GM12801 (cell line): ENCODE measurements around the gene NRIP2.

Experiments
- CTCF ChIP-seq: IDR thresholded peaks from one replicate; pipeline ENCODE4 v1.5.1; 2011; ENCODE audit warnings: control low read depth; ENCODE audit not compliant: insufficient read length; ENCODE audit errors: extremely low read depth

The NRIP2 gene

GRCh38 chr12:2813214-2814185, 21.3 kb downstream of the NRIP2 start:
- TF ChIP-seq CTCF, result no peak

GRCh38 chr12:2812290-2813213, 22.3 kb downstream of the NRIP2 start, which contains the start of gene ITFG2:
TSS of gene ITFG2 (plus strand) at chr12:2812668. CDS start at chr12:2812761, 93 bp downstream.
- no peak for TF ChIP-seq CTCF

DNA sequence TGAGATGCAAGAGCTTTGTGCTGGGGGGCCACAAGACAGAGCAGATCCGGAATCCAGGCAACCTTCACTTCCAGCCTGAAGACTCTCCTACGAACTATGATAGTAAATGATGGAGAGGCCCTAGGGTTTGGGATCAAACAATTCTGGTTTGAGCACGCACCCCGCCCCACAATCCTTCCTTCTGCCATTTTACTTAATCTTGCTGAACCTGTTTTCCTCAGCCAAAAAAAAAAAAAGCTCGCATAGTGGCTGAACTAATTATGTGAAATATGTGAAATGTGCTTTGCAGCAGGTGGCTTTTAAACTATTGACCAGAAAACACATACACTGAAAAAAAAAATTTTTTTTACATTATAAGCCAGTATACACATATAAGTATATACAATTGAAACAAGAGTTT, 23.0 kb downstream of the NRIP2 start:
- TF ChIP-seq CTCF, result no peak

DNA sequence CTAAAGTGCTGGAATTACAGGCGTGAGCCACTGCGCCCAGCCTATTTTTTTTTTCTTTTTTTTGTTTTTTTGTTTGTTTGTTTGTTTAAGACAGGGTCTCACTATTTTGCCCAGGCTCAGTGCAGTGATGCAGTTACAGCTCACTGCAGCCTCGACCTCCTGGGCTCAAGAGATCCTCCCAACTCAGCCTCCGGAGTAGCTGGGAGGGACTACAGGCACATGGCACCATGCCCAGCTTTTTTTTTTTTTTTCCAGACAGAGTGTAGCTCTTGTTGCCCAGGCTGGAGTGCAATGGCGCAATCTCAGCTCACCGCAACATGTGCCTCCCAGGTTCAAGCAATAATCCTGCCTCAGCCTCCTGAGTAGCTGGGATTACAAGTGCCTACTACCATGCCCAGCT, 28.1 kb downstream of the NRIP2 start:
- TF ChIP-seq CTCF, result no peak

DNA sequence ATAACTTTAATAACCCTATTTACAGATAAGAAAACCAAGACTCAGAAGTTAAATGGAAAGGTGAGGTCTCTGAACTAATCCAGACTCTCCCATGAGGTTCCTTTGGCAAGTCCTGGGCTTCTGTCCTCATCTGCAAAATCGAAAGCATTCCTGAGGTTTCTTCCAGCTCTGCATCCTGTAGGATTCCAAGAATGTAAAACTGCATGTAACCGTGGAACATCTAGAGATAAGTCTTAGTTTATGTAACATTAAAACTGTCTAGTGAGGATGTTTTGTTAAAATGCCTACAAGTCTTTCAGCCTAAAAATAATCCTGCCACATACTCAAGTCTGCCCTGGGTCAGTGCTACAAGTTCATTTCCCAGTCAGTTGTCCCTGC, 29.7 kb downstream of the NRIP2 start:
- TF ChIP-seq CTCF, result no peak

GRCh38 chr12:2804393-2805142, 30.3 kb downstream of the NRIP2 start:
- no peak for TF ChIP-seq CTCF
